K562 (cell line): ENCODE results near the gene DLST. TPM values are rescaled to one million over a fixed set of nuclear protein-coding genes. Genes with fewer than 3 reads are reported as not detected.
A peak's percentile ranks its signal among the peaks of the same experiment; 100 is the strongest.

ENCODE experiments used
- BHLHE40 ChIP-seq: IDR thresholded peaks from 2 replicates; pipeline ENCODE4 v1.6.1; 2011; ENCODE audit warnings: low read length, improper control_type of control experiment
- CHD7 ChIP-seq: fragments of 200-600 bp; sonication (generic); IDR thresholded peaks from one replicate; pipeline ENCODE4 v1.6.1; 2012; ENCODE audit warnings: mild to moderate bottlenecking, low read depth, low read length, inconsistent platforms
- FOXO4 ChIP-seq: fragments of 450-650 bp; formaldehyde crosslinking; IDR thresholded peaks from 2 replicates; pipeline ENCODE4 v1.4.0; 2020; ENCODE audit warnings: mild to moderate bottlenecking, moderate library complexity
- GATA2 ChIP-seq: sonication (generic); formaldehyde crosslinking; IDR thresholded peaks from 2 replicates; pipeline ENCODE4 v1.4.0; 2020; ENCODE audit warnings: mild to moderate bottlenecking, missing genetic modification reagents
- HMG20B ChIP-seq: fragments of 250-450 bp; sonication (Bioruptor Pico); IDR thresholded peaks from 2 replicates; pipeline ENCODE4 v1.5.0; 2021; ENCODE audit warnings: mild to moderate bottlenecking
- HNRNPL ChIP-seq: fragments of 200-400 bp; formaldehyde crosslinking; IDR thresholded peaks from 2 replicates; pipeline ENCODE4 v1.6.1; 2017; ENCODE audit warnings: low read depth, mild to moderate bottlenecking, low read length
- KDM1A ChIP-seq, 2 experiments: fragments of 450-650 bp; IDR thresholded peaks; 2 replicates each; pipeline ENCODE4 v1.6.1; 2016; ENCODE audit warnings: mild to moderate bottlenecking in 2 of 2
- POLR2B ChIP-seq: fragments of 450-650 bp; IDR thresholded peaks from 2 replicates; pipeline ENCODE4 v1.6.1; 2018; ENCODE audit warnings: low read depth; ENCODE audit not compliant: partially characterized antibody
- PRPF4 ChIP-seq: fragments of 200-400 bp; formaldehyde crosslinking; IDR thresholded peaks from one replicate; pipeline ENCODE4 v1.6.1; 2017; ENCODE audit warnings: low read length, low read depth, mild to moderate bottlenecking; ENCODE audit not compliant: insufficient read depth, poor library complexity, severe bottlenecking
- ZNF274 ChIP-seq: IDR thresholded peaks from 2 replicates; pipeline ENCODE4 v1.6.1; 2011; ENCODE audit warnings: low read depth, mild to moderate bottlenecking, low read length, moderate library complexity, borderline replicate concordance
- polyA plus RNA-seq, 8 experiments: library from polyadenylated mRNA; depleted of rRNA in 4 of 8; stranded (reverse) in 5 of 8; unstranded in 3 of 8; fragments of >200 nt; fragmentation: Nextera tagmentation in 2 of 8; fragmentation: Illumina TruSeq in 1 of 8; extraction: Ambion mirVana in 2 of 8; extraction: Trizol in 1 of 8; gene quantifications; 2 replicates each; pipeline versions ENCODE4 v1.2.1 to v1.2.3, GENCODE V29; 2011 to 2014; ENCODE audit warnings: inconsistent platforms in 1 of 8, missing spikeins in 1 of 8
- total RNA-seq, 7 experiments: library from RNA; depleted of rRNA in 6 of 7; stranded (reverse); fragments of >200 nt in 6 of 7; fragmentation: Illumina TruSeq in 2 of 7; extraction: Trizol in 2 of 7; gene quantifications; 2 replicates each; pipeline versions ENCODE4 v1.2.1 to v1.2.3, GENCODE V29; 2011 to 2021; ENCODE audit warnings: low replicate concordance in 1 of 7
- TF ChIP-seq, protein P1 (sequence below): sonication (generic); formaldehyde crosslinking; IDR thresholded peaks from 2 replicates; pipeline ENCODE4 v1.8.0; 2022; ENCODE audit warnings: missing genetic modification reagents, mild to moderate bottlenecking, moderate library complexity, borderline replicate concordance
- TF ChIP-seq, protein P2 (sequence below): sonication (generic); formaldehyde crosslinking; IDR thresholded peaks from 2 replicates; pipeline ENCODE4 v1.8.1; 2023; ENCODE audit warnings: mild to moderate bottlenecking, missing genetic modification reagents, moderate library complexity

Gene DLST
- total and polyA plus RNA-seq, 9 of the 15 experiments (the other 6 are each of a cell fraction or from before 2014, with no cell fraction given), result 3.0 to 73.7 (median 45.4) TPM

DNA sequence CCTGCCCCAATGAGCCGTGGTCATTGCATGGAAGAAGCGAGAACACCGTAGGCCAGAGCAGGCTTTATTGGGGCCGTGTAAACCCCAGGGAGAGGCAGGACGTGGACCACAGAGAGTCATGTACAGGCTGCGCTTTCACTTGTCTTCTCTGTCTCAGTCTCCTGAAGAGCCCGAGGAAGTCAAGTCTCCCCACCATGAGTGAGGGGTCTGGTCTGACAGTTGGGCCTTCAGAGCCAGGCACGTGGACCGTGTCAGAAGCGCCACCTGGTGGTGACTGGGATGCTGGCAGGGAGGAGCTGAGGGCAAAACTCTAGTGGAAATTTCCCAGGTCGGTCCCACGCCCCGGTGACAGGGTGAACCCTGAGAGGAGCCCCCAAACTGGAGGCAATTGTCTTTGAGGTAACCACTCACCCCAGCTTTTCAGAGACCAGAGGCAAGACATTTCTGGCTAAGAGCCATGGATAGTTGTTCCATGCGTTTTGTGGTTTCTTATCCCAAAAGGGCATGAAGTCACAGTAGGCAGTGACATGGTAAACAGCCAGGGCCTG lies 24.0 kb downstream of the DLST start (continued):
- TF ChIP-seq GATA2 (no peak), BHLHE40 (peak; percentile 77), POLR2B (peak; percentile 24), KDM1A (IDR thresholded peaks at IDR 0.05) (no peak), ZNF274 (no peak), HNRNPL (no peak), CHD7 (no peak), FOXO4 (CRISPR knock-in tag) (no peak), HMG20B (no peak), PRPF4 (no peak)
- TF ChIP-seq, protein P1, sequence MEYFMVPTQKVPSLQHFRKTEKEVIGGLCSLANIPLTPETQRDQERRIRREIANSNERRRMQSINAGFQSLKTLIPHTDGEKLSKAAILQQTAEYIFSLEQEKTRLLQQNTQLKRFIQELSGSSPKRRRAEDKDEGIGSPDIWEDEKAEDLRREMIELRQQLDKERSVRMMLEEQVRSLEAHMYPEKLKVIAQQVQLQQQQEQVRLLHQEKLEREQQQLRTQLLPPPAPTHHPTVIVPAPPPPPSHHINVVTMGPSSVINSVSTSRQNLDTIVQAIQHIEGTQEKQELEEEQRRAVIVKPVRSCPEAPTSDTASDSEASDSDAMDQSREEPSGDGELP, result no peak
- TF ChIP-seq, protein P2, sequence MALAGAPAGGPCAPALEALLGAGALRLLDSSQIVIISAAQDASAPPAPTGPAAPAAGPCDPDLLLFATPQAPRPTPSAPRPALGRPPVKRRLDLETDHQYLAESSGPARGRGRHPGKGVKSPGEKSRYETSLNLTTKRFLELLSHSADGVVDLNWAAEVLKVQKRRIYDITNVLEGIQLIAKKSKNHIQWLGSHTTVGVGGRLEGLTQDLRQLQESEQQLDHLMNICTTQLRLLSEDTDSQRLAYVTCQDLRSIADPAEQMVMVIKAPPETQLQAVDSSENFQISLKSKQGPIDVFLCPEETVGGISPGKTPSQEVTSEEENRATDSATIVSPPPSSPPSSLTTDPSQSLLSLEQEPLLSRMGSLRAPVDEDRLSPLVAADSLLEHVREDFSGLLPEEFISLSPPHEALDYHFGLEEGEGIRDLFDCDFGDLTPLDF, result no peak
